Measurements from ENCODE around the gene PI4KA. TPM values are rescaled to one million over a fixed set of nuclear protein-coding genes. Genes with fewer than 3 reads are reported as not detected.

The PI4KA gene
- total RNA-seq, 1 experiment from 2014 or later = 65.8 TPM

- H4K8ac ChIP-seq (replicated peaks; ENCODE audit: insufficient read length, low read depth, low read length) = no peak overlapping the region
- Mint-ChIP-seq H3K27ac (no peak overlapping the region), H3K9me3 (no peaks in the 10 kb centered on the region), H3K27me3 (ENCODE audit: low read depth) (no peaks in the 10 kb centered on the region), H3K36me3 (ENCODE audit: insufficient read depth in 1 of 3, low read depth in 3 of 3) (no peaks in the 10 kb centered on the region; a peak in 1 of 7 replicates), H3K4me3 (no peak overlapping the region), H3K4me1 (peaks cover 7 to 8% of the 10 kb centered on the region in 2 experiments)
- no peak overlapping the region for H3K4me2 ChIP-seq (ENCODE audit: insufficient read depth, insufficient read length, low read length)
- no peak overlapping the region for H2BK15ac ChIP-seq (ENCODE audit: low read depth, low read length)
- no peak overlapping the region for H3K14ac ChIP-seq (ENCODE audit: insufficient read depth, low read length)
- no peak overlapping the region for H4K91ac ChIP-seq (ENCODE audit: insufficient read length, low read depth, low read length)
- no peaks in the 10 kb centered on the region for H3K27me3 ChIP-seq (ENCODE audit: insufficient read depth, low read length)
- no peak overlapping the region for H3K4ac ChIP-seq (ENCODE audit: low read depth, low read length)
- DNase-seq = no peak
- WGBS (ENCODE audit: extremely low coverage, insufficient read length, low lambda C conversion rate) = no CpG with 5 or more reads among the region's 4 CpGs
- no peak overlapping the region for H2AK5ac ChIP-seq (ENCODE audit: insufficient read length, low read length)
- H2BK5ac ChIP-seq (ENCODE audit: insufficient read length, low read length) = no peak overlapping the region
- H2BK20ac ChIP-seq (ENCODE audit: low read depth, low read length, poor library complexity, severe bottlenecking) = no peak overlapping the region
- H4K20me1 ChIP-seq (ENCODE audit: control insufficient read depth, insufficient read depth, insufficient read length) = no peaks in the 10 kb centered on the region
- no peaks in the 10 kb centered on the region; the same call in 1 of the 2 replicates for H3K79me2 ChIP-seq (ENCODE audit: insufficient read depth, low read length)
- TF ChIP-seq, protein P1, sequence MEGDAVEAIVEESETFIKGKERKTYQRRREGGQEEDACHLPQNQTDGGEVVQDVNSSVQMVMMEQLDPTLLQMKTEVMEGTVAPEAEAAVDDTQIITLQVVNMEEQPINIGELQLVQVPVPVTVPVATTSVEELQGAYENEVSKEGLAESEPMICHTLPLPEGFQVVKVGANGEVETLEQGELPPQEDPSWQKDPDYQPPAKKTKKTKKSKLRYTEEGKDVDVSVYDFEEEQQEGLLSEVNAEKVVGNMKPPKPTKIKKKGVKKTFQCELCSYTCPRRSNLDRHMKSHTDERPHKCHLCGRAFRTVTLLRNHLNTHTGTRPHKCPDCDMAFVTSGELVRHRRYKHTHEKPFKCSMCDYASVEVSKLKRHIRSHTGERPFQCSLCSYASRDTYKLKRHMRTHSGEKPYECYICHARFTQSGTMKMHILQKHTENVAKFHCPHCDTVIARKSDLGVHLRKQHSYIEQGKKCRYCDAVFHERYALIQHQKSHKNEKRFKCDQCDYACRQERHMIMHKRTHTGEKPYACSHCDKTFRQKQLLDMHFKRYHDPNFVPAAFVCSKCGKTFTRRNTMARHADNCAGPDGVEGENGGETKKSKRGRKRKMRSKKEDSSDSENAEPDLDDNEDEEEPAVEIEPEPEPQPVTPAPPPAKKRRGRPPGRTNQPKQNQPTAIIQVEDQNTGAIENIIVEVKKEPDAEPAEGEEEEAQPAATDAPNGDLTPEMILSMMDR (conservative IDR thresholded peaks at IDR 0.05) = no peak
- no peaks in the 10 kb centered on the region for H3K9me3 ChIP-seq (ENCODE audit: control insufficient read depth, low read depth, low read length)
- no peak overlapping the region for H2BK12ac ChIP-seq (ENCODE audit: insufficient read length, low read depth, low read length)
- H3K4me1 ChIP-seq (ENCODE audit: insufficient read depth, low read length) = peaks cover 6% of the 10 kb centered on the region; the same call in 1 of the 2 replicates
- H3K23me2 ChIP-seq (ENCODE audit: insufficient read length, low read depth, low read length, poor library complexity, severe bottlenecking) = peaks cover 4% of the 10 kb centered on the region
- H3K27ac ChIP-seq (ENCODE audit: insufficient read length, low read depth, low read length) = no peak overlapping the region
- no peak overlapping the region for H3K56ac ChIP-seq (ENCODE audit: insufficient read length, low read depth, low read length)
- H3K79me1 ChIP-seq (ENCODE audit: insufficient read depth, low read depth, low read length, poor library complexity, severe bottlenecking) = no peaks in the 10 kb centered on the region
- no peak overlapping the region for H3K18ac ChIP-seq (ENCODE audit: insufficient read length, low read depth, low read length)
- no peak overlapping the region for H3K9ac ChIP-seq (ENCODE audit: extremely low read depth, insufficient read length, low read length)
- no peak overlapping the region for H3T11ph ChIP-seq (ENCODE audit: low read length)
- H4K5ac ChIP-seq (ENCODE audit: insufficient read length, low read depth, low read length) = no peak overlapping the region
- no peak overlapping the region for H3K23ac ChIP-seq (ENCODE audit: insufficient read length, low read depth, low read length)
- no peak overlapping the region for H2BK120ac ChIP-seq (ENCODE audit: low read depth, low read length, poor library complexity, severe bottlenecking)
- no peak overlapping the region for H2AFZ ChIP-seq (ENCODE audit: low read length)
Measured at GRCh38 chr22:20863366-20863765, 4.8 kb upstream of the PI4KA start.
